Peyer's patch (tissue), 4 donors: ENCODE data around the gene CYSRT1.
A peak's percentile ranks its signal among the peaks of the same experiment; 100 is the strongest.

Experiments
- POLR2A ChIP-seq, 2 donors: fragments of 450-650 bp; IDR thresholded peaks; one replicate each; pipeline ENCODE4 v1.5.1; 2017; ENCODE audit warnings: antibody characterized with exemption in 2 of 2, mild to moderate bottlenecking in 2 of 2, moderate library complexity in 2 of 2
- TF ChIP-seq, protein P1 (sequence below), 6 experiments: fragments of 450-650 bp in 4 of 6; fragments of 200-600 bp in 2 of 6; sonication (generic) in 1 of 6; IDR thresholded peaks; one replicate each; pipeline ENCODE4 v1.5.1; 2017 to 2019; ENCODE audit warnings: antibody characterized with exemption in 6 of 6, mild to moderate bottlenecking in 3 of 6, moderate library complexity in 1 of 6

DNA sequence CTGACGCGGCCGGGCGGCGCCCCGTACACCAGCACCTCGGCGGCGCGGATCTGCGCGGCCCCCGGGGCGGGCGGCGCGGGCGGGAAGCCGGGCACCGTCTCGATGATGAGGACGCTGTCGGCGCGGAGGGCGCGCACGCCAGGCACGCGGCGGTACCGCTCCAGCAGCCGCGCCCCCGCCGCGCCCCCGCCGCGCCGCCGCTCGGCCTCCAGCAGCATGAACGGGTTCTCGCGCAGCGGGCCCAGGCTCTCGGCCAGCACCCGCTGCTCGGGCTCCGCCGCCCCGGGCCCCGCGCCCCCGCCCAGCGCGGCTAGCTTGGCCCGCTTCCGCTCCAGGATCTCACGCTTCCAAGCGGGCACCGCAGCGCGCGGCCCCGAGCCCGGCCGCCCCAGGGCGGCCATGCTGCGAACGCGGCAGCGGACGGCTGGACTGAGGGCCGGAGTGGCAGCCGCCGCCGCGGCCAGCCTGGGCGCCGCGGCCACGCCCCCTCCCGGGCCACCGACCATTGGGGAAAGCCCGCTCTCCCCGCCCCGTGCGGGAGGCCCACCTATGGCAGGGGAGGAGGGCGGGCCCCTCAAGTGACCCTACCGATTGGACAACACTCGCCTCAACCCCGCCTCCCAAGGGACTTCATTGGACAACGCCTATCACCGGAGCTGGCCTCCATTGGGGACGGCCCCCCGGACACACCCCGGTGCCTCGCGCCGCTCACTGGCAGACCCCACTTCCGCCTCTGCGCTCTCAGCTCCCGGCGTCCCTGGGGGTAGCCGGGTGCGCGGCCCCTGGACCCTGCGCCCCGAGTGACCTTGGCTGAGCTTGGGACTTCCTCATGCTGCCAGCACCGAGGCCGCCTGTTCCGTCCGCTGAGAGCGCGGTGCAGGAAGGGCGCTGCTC lies 24.4 kb upstream of the CYSRT1 start, which contains the start of gene TPRN:
- TF ChIP-seq, protein P1, sequence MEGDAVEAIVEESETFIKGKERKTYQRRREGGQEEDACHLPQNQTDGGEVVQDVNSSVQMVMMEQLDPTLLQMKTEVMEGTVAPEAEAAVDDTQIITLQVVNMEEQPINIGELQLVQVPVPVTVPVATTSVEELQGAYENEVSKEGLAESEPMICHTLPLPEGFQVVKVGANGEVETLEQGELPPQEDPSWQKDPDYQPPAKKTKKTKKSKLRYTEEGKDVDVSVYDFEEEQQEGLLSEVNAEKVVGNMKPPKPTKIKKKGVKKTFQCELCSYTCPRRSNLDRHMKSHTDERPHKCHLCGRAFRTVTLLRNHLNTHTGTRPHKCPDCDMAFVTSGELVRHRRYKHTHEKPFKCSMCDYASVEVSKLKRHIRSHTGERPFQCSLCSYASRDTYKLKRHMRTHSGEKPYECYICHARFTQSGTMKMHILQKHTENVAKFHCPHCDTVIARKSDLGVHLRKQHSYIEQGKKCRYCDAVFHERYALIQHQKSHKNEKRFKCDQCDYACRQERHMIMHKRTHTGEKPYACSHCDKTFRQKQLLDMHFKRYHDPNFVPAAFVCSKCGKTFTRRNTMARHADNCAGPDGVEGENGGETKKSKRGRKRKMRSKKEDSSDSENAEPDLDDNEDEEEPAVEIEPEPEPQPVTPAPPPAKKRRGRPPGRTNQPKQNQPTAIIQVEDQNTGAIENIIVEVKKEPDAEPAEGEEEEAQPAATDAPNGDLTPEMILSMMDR (IDR thresholded peaks at IDR 0.05), result peak in 2 of 6 experiments; percentile 4 to 20
- peak; percentile 83 to 96 for TF ChIP-seq POLR2A (IDR thresholded peaks at IDR 0.05)
